Ascending aorta (tissue), 2 donors: ENCODE measurements around the gene CYTH3. TPM values are rescaled to one million over a fixed set of nuclear protein-coding genes. Genes with fewer than 3 reads are reported as not detected.

Experiments used
- DNase-seq, 2 donors: peaks; one replicate each; pipeline ENCODE4 v3.0.0-alpha.2; 2019; ENCODE audit warnings: low spot score in 2 of 2
- H3K27ac ChIP-seq, 2 donors: fragments of 200-600 bp; sonication (generic); one replicate each; pipeline ENCODE4 v1.5.1; 2016 to 2017; ENCODE audit warnings: mild to moderate bottlenecking in 1 of 2
- H3K27me3 ChIP-seq: fragments of 200-600 bp; sonication (generic); one replicate; pipeline ENCODE4 v1.5.1; 2017
- H3K36me3 ChIP-seq, 2 donors: fragments of 200-600 bp; sonication (generic); one replicate each; pipeline ENCODE4 v1.5.1; 2016
- H3K4me1 ChIP-seq, 2 donors: fragments of 200-600 bp; sonication (generic); one replicate each; pipeline ENCODE4 v1.5.1; 2016 to 2017; ENCODE audit warnings: mild to moderate bottlenecking in 1 of 2
- H3K4me3 ChIP-seq, 2 donors: fragments of 200-600 bp; sonication (generic); one replicate each; pipeline ENCODE4 v1.5.1; 2016 to 2017; ENCODE audit warnings: mild to moderate bottlenecking in 1 of 2
- H3K9me3 ChIP-seq, 2 donors: fragments of 200-600 bp; sonication (generic); one replicate each; pipeline ENCODE4 v1.5.1; 2016
- intact Hi-C: fragments of 100-400 bp; cut with DNase I; formaldehyde crosslinking; loops from one replicate; pipeline ENCODE4 v1.15.1; 2023
- total RNA-seq: library from RNA; depleted of rRNA; stranded (reverse); fragments of >200 nt; gene quantifications from one replicate; pipeline ENCODE4 v1.1.0, GENCODE V29; 2016
- TF ChIP-seq, protein P1 (sequence below), 3 experiments: fragments of 200-600 bp in 2 of 3; fragments of 450-650 bp in 1 of 3; sonication (generic) in 2 of 3; IDR thresholded peaks; one replicate each; pipeline ENCODE4 v1.5.1; 2016 to 2019; ENCODE audit warnings: antibody characterized with exemption in 3 of 3, mild to moderate bottlenecking in 1 of 3, moderate library complexity in 1 of 3

CYTH3 gene
- total RNA-seq, 1 donor from 2014 or later = 51.8 TPM

DNA sequence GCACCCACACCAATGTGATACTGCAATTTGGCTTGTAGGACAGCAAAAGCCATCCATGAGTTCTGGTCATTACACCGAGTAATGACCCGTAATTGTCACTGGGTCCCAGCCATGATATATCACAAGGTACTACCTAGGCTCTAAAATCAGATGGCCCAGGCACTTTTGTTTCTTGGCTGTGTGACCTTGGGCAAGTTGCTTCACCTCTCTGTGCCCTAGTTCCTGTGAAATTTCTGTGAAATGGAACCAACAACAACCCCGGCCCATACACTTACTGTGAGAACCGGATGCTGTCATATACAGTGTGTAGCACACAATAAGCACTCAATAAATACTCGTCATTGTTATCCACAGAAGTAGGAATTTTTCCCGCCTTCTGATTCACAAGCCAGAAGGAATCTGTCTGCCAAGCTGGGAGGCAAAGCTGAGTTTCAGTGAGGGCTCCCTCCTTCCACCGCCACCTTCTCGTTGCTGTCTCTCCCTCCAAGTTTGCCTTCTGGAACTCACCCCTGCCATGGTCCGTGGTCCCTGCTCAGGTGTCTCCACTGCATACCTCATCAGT lies 6.4 kb upstream of the CYTH3 start:
- DNase-seq = no peak
- H3K9me3 ChIP-seq = no peaks in the 10 kb centered on the region
- H3K4me1 ChIP-seq = no peaks in the 10 kb centered on the region
- H3K36me3 ChIP-seq = no peaks in the 10 kb centered on the region
- TF ChIP-seq, protein P1, sequence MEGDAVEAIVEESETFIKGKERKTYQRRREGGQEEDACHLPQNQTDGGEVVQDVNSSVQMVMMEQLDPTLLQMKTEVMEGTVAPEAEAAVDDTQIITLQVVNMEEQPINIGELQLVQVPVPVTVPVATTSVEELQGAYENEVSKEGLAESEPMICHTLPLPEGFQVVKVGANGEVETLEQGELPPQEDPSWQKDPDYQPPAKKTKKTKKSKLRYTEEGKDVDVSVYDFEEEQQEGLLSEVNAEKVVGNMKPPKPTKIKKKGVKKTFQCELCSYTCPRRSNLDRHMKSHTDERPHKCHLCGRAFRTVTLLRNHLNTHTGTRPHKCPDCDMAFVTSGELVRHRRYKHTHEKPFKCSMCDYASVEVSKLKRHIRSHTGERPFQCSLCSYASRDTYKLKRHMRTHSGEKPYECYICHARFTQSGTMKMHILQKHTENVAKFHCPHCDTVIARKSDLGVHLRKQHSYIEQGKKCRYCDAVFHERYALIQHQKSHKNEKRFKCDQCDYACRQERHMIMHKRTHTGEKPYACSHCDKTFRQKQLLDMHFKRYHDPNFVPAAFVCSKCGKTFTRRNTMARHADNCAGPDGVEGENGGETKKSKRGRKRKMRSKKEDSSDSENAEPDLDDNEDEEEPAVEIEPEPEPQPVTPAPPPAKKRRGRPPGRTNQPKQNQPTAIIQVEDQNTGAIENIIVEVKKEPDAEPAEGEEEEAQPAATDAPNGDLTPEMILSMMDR (IDR thresholded peaks at IDR 0.05) = no peak
- no peak overlapping the region for H3K4me3 ChIP-seq
- H3K27ac ChIP-seq = no peak overlapping the region
- H3K27me3 ChIP-seq = no peaks in the 10 kb centered on the region
- intact Hi-C loops = no loop called here

DNA sequence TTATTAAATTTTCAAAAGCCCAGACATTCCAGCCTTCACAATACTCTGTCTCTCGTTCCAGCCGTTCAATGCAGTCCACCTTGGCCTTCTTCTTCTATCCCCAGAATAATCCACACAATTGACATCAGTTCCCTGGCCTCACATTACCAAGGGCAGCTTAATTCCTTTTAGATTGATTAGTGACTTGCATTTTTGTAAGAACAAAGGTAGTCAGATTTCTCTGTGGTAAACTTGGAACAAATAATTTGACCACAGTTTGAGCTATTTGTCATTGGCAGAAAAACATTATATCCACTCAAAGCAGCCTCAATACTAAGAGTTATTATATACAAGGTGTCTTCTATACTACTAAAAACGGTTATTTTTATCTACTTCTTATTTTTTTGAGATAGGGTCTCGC lies 5.1 kb upstream of the CYTH3 start:
- peaks cover 2 to 3% of the 10 kb centered on the region in 2 donors for H3K4me1 ChIP-seq
- H3K27me3 ChIP-seq = no peaks in the 10 kb centered on the region
- intact Hi-C loops = no loop called here
- H3K27ac ChIP-seq = no peak overlapping the region
- H3K9me3 ChIP-seq = no peaks in the 10 kb centered on the region
- TF ChIP-seq, protein P1 (IDR thresholded peaks at IDR 0.05) = no peak
- no peak for DNase-seq
- H3K36me3 ChIP-seq = no peaks in the 10 kb centered on the region
- H3K4me3 ChIP-seq = no peak overlapping the region

DNA sequence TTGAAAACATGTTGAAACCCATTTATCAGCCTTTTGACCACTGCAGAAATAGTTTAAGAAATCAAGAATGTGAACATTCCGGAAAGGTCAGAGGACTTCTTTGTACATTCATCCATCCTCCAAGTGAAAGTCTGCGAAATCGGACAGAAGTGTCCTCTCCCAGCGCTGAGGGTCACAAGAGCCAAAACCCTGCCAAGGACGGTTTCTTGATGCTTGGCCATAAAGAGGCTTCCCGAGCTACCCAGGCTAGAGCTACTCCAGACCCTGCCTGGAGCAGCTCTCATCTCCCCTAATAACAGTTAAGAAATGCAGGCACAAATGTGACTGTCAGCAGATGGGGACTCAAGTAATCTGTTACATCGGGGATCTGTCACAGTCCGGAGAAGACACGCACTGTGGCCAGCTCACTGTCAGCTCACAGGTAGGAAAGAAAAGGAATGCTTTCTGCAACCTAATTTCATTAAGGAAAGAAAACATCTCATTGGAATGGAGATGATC lies 4.5 kb upstream of the CYTH3 start:
- Histone ChIP-seq H3K4me1 (peaks cover 2 to 3% of the 10 kb centered on the region in 2 donors), H3K4me3 (no peak overlapping the region), H3K27ac (no peak overlapping the region), H3K27me3 (no peaks in the 10 kb centered on the region), H3K36me3 (no peaks in the 10 kb centered on the region), H3K9me3 (no peaks in the 10 kb centered on the region)
- intact Hi-C loops = no loop called here
- TF ChIP-seq, protein P1 (IDR thresholded peaks at IDR 0.05) = no peak
- no peak for DNase-seq

DNA sequence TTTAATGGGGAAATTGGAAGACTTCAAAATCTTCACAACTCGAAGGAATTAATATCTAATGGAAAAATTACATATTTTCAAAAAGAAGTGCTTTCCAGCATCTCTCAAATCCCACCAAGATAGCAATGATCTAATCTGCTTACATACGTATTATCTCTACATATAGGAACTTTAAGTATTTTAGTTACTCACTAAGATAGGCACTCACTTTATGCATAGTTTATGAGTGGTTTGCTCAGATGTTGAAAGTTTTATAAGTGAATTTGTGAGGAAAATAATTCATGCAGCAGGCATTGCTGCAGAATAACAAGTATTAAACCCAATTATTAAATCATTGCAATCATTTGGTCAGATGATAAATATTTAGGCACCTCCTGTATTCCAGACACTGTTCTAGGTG lies 2.3 kb upstream of the CYTH3 start:
- H3K4me1 ChIP-seq = peaks cover 2 to 10% of the 10 kb centered on the region in 2 donors
- H3K36me3 ChIP-seq = no peaks in the 10 kb centered on the region
- intact Hi-C loops = loop anchor here (5.0 kb wide), 1 partner anchor 57 kb away; no protein-coding TSS in a partner anchor
- TF ChIP-seq, protein P1 (IDR thresholded peaks at IDR 0.05) = no peak
- no peaks in the 10 kb centered on the region for H3K27me3 ChIP-seq
- no peak overlapping the region for H3K4me3 ChIP-seq
- no peak for DNase-seq
- H3K9me3 ChIP-seq = no peaks in the 10 kb centered on the region
- H3K27ac ChIP-seq = no peak overlapping the region

DNA sequence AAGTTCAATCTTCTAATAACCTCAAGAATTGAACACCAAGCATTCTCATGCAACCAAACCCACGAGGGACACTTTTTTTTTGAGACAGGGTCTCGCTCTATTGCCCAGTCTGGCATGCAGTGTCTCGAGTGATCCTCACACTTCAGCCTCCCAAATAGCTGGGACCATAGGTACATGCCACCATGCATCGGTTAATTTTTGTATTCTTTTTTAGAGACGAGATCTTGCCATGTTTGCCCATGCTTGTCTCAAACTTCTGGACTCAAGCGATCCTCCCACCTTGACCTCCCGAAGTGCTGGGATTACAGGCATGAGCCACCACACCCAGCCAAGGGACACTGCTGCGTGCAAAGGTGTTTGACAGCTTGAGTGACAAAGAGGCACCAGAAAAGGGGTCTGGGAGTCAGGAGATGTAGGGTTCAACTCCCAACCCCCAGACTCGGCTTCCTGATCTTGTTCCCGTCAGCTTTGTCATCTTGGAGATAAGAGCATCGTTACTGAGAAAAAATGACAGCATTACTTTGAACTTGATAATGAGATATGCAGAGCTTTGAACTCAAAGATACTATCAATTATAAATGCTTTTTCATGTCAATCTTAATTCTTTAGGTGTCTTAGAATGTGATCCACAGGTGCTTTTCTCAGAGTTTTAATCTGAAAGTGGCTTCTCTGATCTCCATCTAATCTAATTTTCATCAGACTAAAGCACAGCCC lies 1.6 kb upstream of the CYTH3 start:
- Histone ChIP-seq H3K9me3 (no peaks in the 10 kb centered on the region), H3K27ac (no peak overlapping the region), H3K36me3 (no peaks in the 10 kb centered on the region), H3K27me3 (no peaks in the 10 kb centered on the region), H3K4me3 (no peak overlapping the region), H3K4me1 (peaks cover 3 to 16% of the 10 kb centered on the region in 2 donors)
- no peak for DNase-seq
- TF ChIP-seq, protein P1 (IDR thresholded peaks at IDR 0.05) = no peak
- intact Hi-C loops = loop anchor here (2.0 to 5.0 kb wide), 2 partner anchors 49 to 57 kb away; no protein-coding TSS in a partner anchor
